ENCODE data around the gene RAB9B.
"Not testable (repeated sequence)": the region's sequence is repeated elsewhere in the genome, so short reads cannot be mapped to it uniquely, and the experiment has no call there.

RAB9B gene

GRCh38 chrX:103831803-103832544 is at the start of gene RAB9B:
Gene RAB9B, minus strand, starts transcription at chrX:103832257. Its CDS starts 6,473 bp downstream, at chrX:103825784.
- DNase-seq (ENCODE audit: low read depth), result peak; percentile 18

- no peak for DNase-seq (ENCODE audit: low read depth)
Observed at GRCh38 chrX:103879339-103879738, 47.3 kb upstream of the RAB9B start.

- DNase-seq (ENCODE audit: low read depth), result no peak
Observed at GRCh38 chrX:103878466-103879122, 46.5 kb upstream of the RAB9B start.

GRCh38 chrX:103877571-103877970 is 45.5 kb upstream of the RAB9B start:
- no peak for DNase-seq (ENCODE audit: low read depth)

GRCh38 chrX:103864886-103865534 is 33.0 kb upstream of the RAB9B start:
- DNase-seq (ENCODE audit: low read depth), result no peak

- DNase-seq (ENCODE audit: low read depth), result no peak
Observed at GRCh38 chrX:103864149-103864548, 32.1 kb upstream of the RAB9B start.

GRCh38 chrX:103861200-103861599 is 29.1 kb upstream of the RAB9B start:
- DNase-seq (ENCODE audit: low read depth), result no peak

- DNase-seq (ENCODE audit: low read depth), result no peak
Observed at GRCh38 chrX:103849558-103849957, 17.5 kb upstream of the RAB9B start.

- DNase-seq (ENCODE audit: low read depth), result no peak
Observed at GRCh38 chrX:103847174-103847870, 15.3 kb upstream of the RAB9B start.

GRCh38 chrX:103846386-103846785 is 14.3 kb upstream of the RAB9B start:
- DNase-seq (ENCODE audit: low read depth), result no peak

GRCh38 chrX:103845165-103845653 is 13.2 kb upstream of the RAB9B start:
- DNase-seq (ENCODE audit: low read depth), result no peak

GRCh38 chrX:103839404-103839803 is 7.3 kb upstream of the RAB9B start:
- DNase-seq (ENCODE audit: low read depth), result no peak

- DNase-seq (ENCODE audit: low read depth), result no peak
Observed at GRCh38 chrX:103831342-103831802, 685 bp downstream of the RAB9B start.

GRCh38 chrX:103830848-103831247 is 1.2 kb downstream of the RAB9B start:
- DNase-seq (ENCODE audit: low read depth), result no peak

- DNase-seq (ENCODE audit: low read depth), result no peak
Observed at GRCh38 chrX:103828529-103828928, 3.5 kb downstream of the RAB9B start.

- DNase-seq (ENCODE audit: low read depth), result no peak
Observed at GRCh38 chrX:103825881-103826280, 6.2 kb downstream of the RAB9B start.

- no peak for DNase-seq (ENCODE audit: low read depth)
Observed at GRCh38 chrX:103823591-103823990, 8.5 kb downstream of the RAB9B start.

- DNase-seq (ENCODE audit: low read depth), result not testable (repeated sequence)
Observed at GRCh38 chrX:103820802-103821201, 11.3 kb downstream of the RAB9B start.

GRCh38 chrX:103818842-103819619 is 13.0 kb downstream of the RAB9B start:
- no peak for DNase-seq (ENCODE audit: low read depth)

GRCh38 chrX:103817502-103817901 is 14.6 kb downstream of the RAB9B start:
- no peak for DNase-seq (ENCODE audit: low read depth)

- DNase-seq (ENCODE audit: low read depth), result not testable (repeated sequence)
Observed at GRCh38 chrX:103817101-103817500, 15.0 kb downstream of the RAB9B start.
